Stimulated activated CD8-positive, alpha-beta memory T cell treated with anti-CD3 and anti-CD28 coated beads, Interleukin-12 subunit alpha, Interleukin-12 subunit beta, amount 100 ng/mL, for 24 hours (primary cell): ENCODE data around the gene ZNF25.
"Not testable (repeated sequence)": the region's sequence is repeated elsewhere in the genome, so short reads cannot be mapped to it uniquely, and the experiment has no call there.

Experiments
- DNase-seq: peaks from one replicate; pipeline ENCODE4 v3.0.0-alpha.2; 2020; ENCODE audit errors: extremely low read depth

The ZNF25 gene

DNA sequence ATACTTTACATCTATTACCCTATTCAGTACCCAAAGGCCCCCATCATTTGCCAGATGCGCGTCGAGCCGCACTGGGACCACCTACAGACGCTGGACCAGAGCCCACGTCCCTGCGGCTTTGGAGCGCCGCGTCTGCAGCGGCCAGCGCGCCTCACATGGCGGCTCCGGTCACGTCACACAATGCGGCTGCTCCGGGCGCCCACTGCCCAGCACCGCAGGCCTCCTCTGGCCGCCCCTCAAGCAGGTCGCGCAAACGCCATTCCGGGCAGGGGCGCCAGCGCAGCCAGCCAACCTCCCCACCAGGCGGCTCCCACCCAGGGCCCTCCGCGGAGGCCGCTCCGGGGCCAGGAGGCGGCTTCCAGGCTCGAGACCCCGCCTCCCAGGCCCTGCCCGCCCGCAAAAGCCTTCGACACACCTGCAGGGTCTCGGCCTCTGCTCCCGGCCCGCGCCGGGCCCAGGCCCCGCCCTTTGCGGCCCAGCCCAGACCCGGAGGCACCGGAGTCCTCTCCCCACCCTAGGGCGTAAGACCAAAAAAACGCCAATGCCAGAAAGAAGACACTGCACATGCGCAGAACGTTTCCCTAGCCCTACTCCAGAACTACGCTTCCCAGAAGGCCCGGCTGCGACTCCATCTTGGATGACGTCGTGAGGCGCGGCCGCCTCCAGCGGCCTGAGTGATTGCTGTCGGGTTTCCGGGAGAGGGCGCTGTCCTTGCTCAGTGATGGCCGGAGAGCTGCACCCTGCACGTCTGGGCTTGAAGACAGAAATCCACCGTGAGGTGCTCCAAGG lies at the start of gene ZNF25:
ZNF25 (minus strand) TSS at position 557 of the 789 bp plus-strand sequence. CDS start 4,925 bp downstream, outside the sequence.
- DNase-seq = peak; percentile 90

- DNase-seq = no peak
Observed at GRCh38 chr10:38025283-38025682, 48.8 kb upstream of the ZNF25 start.

DNA sequence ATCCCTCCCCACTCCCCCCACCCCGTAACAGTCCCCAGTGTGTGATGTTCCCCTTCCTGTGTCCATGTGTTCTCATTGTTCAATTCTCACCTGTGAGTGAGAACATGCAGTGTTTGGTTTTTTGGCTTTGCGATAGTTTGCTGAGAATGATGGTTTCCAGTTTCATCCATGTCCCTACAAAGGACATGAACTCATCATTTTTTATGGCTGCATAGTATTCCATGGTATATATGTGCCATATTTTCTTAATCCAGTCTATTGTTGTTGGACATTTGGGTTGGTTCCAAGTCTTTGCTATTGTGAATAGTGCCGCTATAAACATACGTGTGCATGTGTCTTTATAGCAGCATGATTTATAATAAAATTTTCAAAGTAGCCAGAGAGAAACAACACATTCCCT lies 42.7 kb upstream of the ZNF25 start:
- not testable (repeated sequence) for DNase-seq

DNA sequence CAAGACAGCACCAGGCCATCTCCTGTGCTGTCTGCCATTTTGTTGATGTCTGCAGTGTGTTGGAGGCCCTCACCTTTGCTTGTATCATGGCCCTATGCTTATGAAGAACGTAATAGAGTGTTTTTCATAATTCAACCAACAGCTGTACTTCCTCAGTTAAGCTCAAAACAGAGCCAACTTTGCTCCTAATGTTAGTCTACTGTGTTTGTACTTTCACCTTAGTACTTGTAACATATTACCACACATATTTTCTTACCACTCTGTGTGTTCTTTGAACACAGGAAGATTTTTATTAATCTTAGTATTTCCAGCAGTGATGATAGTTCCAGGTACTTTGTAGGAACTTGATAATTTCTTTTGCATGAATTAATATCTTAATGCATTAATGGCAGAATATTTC lies 39.9 kb upstream of the ZNF25 start:
- no peak for DNase-seq

DNA sequence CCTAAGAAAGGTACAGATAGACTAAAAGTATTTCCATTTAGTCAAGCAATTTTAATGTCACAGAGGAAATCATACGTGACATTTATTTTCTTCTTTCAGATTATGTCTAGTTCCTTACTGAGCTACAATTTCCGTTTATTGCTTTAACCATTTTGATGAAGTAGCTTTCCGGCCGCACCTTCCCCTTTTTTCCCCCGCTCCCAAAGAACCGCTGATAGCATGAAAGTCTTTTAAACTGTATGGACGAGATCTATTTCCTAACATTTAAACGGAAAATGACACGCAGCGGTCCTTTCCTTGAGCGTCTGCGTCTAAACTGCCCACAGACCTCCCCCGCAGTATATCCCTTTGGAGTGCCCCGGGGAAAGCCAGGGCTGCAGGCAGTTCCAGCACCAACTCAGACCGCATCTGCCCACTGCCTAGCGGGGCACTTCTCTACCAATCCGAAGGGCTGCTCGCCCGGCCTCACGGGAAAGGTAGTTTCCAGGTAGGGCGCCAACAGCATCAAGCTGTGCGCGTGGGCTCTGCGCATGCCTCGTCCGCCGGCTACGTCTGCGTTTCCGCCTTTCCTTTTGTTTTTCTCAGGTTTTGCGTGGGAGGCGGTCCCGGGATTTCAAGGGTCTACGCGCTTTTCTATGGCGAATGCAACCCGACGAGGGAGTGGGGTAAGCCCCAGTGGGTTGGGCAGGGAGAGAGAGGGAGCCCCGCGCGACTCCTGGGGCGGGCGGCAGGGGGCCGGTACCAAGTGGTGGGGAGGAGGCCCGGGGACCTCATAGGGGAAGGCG lies 33.9 kb upstream of the ZNF25 start, which contains the start of gene ZNF33A:
ZNF33A (plus strand) TSS at position 557 of the 785 bp plus-strand sequence. CDS start 1,667 bp downstream, outside the sequence.
- peak; percentile 76 for DNase-seq

GRCh38 chr10:38007991-38008390 lies 31.5 kb upstream of the ZNF25 start:
- DNase-seq = no peak

GRCh38 chr10:38007551-38007950 lies 31.1 kb upstream of the ZNF25 start:
- DNase-seq = no peak

- DNase-seq = no peak
Observed at GRCh38 chr10:38003588-38003987, 27.1 kb upstream of the ZNF25 start.

DNA sequence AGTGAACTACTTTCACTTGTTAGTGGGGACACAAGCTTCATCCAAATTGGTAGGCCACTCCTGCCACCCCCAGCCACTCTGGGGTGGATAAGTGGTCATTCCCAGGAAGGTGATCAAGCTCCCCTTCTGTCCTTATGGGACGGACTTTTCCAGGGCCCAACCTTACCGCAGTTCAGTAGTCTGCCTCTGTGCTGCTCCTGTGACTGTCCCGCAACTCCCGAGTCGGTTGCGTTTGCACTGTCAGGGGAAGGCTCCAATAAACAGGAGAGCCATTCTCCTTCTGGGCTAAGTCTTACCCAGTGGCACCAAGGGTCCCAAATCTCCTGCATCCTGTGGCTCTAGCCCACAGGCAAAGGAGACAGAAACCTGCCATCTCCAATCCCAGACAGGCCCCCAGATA lies 26.6 kb upstream of the ZNF25 start:
- DNase-seq = no peak

DNA sequence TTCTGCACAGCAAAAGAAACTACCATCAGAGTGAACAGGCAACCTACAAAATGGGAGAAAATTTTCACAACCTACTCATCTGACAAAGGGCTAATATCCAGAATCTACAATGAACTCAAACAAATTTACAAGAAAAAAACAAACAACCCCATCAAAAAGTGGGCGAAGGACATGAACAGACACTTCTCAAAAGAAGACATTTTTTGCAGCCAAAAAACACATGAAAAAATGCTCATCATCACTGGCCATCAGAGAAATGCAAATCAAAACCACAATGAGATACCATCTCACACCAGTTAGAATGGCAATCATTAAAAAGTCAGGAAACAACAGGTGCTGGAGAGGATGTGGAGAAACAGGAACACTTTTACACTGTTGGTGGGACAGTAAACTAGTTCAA lies 24.0 kb upstream of the ZNF25 start:
- not testable (repeated sequence) for DNase-seq

GRCh38 chr10:37998920-37999319 lies 22.5 kb upstream of the ZNF25 start:
- not testable (repeated sequence) for DNase-seq

DNA sequence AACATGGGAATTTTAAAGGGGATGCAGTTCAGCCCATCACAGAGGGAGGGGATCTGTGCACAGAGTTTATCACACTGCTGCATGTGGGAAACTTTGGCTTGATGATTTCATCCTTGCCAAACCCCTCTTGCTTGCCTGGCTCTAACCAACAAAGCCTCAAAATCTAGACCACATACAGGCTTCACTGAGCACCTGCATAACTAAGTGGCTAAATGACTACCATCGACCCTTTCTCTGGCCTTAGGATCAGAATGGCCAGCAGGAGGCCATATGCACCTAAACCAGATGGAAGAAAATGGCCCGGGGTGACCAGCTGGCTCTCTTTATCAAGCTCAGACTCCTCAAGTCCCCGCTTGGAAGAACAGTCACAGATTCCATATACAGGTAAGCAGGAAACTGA lies 15.6 kb upstream of the ZNF25 start:
- no peak for DNase-seq

DNA sequence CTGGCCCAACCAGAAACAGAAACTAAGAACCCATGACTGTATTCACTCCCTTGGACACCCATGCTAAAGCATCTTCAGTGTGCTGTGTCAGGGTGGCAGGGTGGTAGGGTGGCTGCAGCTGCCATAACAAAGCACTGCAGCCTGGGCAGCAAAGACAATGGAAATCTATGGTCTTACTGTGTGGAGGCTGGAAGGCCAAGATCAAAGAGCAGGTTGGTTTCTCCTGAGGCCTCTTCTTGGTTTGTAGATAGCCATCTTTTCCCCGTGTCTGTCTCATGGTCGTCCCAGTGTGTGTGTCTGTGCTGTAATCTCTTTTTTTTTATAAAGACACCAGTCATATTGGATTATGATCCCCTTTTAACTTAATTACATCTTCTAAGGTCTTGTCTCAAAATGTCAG lies 15.2 kb upstream of the ZNF25 start:
- no peak for DNase-seq

DNA sequence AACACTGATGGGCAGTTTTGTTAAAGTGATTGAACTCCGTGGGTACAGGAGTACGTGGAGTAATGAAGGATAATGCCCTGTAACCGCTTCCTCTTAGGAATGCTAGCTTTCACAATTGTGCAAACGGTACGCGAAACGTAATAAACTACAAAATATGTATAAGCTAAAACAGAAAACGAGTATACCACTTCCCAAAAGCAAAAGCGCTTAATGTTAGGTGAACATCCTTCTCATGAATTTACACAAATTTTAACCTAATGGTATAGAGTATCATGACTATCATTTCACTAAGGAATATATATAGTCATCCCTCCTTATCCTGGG lies 395 bp upstream of the ZNF25 start:
- DNase-seq = no peak

GRCh38 chr10:37975401-37975991 lies 951 bp downstream of the ZNF25 start:
- no peak for DNase-seq

DNA sequence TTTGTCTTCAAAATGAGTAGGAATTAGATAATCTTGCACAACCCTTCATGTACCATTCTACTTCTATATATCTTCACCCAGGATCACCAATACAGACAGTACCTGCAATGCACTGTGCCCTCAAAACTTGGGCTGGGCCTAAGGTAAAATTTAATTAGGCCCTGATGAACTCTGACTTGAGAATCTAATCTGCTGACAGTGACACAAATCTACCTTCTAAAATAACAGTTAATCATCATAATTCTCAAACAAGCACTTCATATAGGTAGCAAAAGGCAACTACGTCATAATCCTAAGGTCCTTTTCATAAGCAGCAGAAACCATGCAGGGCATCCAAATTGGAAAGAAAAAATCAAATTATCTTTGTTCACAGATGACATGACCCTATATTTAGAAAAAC lies 4.1 kb downstream of the ZNF25 start:
- no peak for DNase-seq

DNA sequence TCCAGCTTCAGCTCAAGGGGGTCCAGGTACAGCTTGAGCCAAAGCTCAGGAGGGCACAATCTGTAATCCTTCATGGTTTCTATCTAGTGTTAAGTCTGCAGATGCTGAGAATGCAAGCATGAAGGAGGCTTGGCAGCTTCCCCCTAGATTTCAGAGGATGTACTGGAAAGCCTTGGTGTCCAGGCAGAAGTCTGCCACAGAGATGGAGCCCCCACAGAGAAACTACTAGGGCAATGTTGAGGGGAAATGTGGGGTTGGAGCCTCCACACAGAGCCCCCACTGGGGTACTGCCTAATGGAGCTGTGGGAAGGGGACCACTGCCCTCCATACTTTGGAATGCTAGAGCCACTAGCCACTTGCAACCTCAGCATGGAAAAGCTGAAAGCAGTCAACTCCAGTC lies 11.4 kb downstream of the ZNF25 start:
- no peak for DNase-seq

DNA sequence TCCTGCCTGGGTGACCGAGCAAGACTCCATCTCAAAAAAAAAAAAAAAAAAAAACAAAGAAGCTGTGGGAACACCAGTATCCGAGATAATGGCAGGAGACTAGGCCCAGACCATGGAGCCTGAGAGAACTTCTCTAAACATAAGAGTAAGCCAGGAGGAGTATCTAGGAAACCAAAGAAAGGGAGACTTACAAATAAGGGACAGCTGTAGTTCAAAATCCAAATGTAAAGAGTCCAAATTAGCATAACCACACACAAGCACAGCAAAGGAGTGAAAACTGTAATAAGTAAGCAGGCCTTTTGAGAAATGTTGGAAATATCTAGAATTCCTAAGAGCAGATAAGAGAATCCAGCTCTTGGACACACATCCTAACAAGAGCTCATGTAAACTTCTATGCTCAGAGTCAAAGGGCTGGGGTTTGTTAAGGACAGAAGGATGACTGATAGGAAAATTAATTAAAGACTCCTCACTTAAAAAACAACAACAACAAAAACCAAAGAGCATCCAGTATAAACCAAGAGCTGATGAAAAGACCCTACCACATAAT lies 15.8 kb downstream of the ZNF25 start:
- no peak for DNase-seq

GRCh38 chr10:37957841-37958240 lies 18.6 kb downstream of the ZNF25 start:
- no peak for DNase-seq

DNA sequence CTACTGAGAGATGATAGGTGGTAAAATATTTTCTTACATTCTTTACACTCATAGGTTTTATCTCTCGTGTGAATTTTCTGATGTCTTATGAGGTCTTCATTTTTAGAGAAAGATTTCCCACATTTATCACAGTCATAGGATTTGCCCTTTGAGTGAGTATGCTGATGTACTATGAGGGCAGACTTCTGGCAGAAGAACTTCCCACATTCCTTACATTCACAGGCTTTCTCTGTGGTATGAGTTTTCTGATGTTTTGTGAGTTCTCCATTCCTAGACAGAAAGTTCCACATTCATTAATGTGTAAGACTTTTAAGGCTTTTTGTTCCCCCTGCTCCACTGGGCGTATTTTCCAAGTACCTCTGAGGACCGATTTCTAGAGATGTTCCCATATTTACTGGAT lies 23.5 kb downstream of the ZNF25 start:
- no peak for DNase-seq

DNA sequence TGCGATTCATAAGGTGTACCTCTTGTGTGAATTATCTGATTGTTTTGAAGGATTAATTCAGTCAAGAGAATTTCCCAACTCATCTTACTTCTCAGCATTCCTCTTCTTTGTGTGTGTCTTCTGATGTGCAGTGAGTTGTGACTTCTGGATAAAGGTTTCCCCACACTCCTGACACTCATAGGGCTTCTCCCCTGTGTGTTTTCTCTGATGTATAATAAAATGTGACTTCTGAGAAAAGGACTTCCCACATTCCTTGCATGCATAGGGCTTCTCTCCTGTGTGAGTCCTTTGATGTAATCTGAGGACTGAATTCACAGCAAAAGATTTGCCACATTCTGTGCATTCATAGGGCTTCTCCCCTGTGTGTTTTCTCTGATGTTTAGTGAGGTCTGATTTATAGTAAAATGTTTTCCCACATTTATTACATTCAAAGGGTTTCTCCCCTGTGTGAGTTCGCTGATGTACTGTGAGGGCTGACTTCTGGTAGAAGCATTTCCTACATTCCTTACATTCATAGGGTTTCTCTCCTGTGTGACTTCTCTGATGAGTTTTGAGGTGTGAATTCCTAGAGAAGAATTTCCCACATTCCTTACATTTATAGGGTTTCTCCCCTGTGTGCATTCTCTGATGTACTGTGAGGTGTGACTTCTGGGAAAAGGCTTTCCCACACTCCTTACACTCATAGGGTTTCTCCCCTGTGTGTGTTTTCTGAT lies 24.2 kb downstream of the ZNF25 start:
- no peak for DNase-seq

GRCh38 chr10:37948210-37948609 lies 28.2 kb downstream of the ZNF25 start:
- DNase-seq = no peak
